Inflammatory macrophage treated with lipopolysaccharide for 1 hour (primary cell): Measurements from ENCODE around the gene ACTG2.
"Not testable (repeated sequence)": the region's sequence is repeated elsewhere in the genome, so short reads cannot be mapped to it uniquely, and the experiment has no call there.

Experiments
- DNase-seq, 2 donors: peaks; one replicate each; pipeline ENCODE4 v3.0.0-alpha.2; 2020 to 2022

ACTG2 gene

DNA sequence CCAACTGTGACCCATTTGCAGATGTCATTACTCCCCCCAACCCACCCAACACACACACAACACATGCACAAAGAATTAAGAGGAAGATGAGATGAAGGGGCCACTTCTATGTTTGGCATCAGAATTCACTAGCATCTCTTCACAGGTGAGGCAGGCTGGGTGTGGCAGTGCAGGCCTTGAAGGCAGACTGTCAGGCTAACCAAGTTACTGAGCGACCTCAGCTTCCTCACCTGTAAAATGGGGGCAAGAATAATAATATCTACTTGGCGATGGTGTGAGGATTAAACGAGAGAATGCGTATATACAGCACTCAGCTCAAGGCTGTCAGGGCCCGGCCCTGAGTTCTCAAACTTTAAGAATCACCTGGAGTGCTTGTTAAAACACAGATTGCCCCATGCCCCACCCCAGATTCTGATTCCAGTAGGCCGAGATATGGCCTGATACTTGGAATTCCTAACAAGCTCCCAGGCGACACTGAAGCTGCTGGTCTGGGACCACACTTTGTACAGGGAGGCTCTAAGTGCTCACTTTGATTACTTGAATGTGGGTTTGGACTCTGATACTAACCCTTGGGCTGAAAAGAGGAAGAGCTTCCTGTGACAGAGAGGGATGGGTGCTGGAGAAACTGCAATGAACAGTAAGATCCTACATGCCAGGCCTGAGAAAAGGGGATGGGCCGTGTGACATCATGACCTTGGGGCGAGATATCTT, 1.1 kb downstream of the ACTG2 start:
- no peak for DNase-seq

DNA sequence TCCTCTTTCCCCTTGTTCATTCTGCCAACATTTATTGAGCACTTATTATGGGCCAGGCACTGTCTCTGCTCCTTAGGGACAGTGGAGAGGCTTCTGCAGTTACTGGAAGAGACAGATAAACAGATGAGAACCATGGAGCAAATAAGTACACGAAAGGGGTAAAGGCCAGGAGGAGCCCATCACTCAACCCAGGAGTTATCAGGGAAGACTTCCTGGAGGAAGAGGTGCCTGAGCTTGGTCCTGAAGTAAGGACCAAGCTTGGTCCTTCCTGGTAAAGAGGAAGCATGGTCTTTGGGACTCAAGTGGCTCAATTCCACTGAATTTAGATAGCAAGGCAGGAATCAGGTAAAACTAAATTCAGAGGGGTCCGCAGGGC, 1.7 kb downstream of the ACTG2 start:
- no peak for DNase-seq

DNA sequence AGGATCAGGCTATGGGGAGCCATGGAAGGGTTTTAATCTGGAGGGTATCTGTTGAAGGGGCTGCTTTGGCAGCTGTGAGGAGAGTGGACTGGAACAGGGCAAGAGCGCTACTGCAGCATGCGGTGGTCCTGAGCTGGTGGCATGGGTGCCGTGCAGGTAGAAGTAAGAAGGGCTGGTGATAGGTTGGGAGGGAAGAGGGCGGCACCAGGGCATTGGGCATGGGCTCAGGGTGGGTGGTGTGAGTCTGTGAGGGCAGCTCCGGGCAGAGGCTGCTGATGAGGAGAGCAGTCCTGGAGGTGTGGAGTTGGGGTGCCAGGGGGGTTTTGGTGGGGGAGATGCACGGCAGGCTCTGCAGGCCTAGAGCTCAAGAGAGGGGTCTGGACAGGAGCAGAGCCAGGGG, 2.1 kb downstream of the ACTG2 start:
- DNase-seq, result no peak

DNA sequence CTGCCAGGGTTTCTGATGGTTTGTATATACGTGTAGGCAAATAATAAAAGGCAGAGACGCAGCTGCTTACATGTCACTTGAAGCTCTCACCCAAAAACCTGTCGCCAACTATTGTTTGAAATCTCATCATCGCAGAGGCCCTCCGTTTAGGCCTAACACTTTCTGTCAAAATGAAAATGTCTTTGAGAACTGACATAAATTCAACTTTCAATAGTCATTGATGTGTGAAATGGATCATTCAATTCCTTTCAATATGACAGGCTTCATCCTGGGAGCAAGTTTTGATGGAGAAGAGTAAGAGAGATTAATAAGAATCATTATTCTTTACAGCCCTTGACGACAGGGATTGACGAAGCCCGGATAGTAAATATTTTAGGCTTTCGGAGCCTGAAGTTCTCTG, 2.7 kb downstream of the ACTG2 start:
- DNase-seq, result no peak

DNA sequence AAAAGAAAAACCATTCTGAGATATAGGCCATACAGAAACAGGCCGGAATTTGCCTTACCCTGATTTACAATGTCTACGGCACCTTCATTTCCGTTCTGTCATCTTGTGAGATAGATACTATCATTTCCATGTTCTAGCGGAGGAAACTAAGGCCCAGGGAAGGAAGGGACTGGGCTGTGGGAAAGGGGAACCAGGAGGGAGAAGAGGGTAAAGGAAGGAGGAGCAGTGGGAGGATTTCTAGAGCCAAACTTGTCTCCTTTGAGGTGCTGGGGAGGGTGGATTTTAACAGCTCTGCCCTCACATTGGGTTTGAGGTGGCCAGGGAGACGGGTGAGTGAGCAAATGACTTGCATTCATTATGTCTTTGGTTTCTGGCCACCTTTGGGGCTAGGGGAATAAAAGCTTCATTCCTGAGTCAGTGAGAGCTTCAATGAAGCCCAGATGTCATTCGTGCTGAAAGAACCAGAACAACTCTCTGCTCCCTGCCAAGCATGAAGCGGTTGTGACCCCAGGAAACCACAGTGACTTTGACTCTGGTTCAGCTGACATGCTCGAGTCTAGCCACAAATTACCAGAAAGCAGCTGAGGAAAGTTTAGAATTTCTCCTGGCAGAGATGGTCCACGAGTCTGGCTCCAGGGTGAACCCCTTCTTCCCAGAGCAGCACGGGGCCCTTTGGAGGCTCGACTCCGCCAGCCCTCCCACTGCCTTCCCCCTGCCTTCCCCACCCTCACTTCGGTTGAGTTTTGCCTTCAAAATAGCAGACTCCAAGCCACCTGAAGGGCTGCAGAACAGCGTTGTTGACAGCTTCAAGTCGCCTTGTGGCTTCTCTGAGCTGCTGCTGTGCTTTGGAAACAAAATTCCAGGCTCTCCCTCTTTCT, 3.8 kb downstream of the ACTG2 start:
- no peak for DNase-seq

DNA sequence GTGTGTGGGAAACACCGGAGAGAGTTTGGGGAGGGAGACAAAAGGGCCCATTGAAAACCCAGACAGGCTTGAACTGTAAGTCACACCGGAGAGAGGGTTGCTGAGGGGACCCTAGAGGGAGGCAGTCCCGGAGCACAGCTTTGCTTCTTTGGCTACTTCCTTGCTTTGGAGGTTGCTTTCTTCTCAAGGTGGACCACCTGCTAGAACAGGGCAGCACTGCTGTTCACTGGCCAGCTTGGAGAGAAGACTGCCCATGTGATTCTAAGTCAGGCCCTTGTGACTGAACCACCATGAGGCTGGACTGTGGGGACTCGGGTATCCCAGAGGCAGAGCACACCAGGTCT, 4.4 kb downstream of the ACTG2 start:
- DNase-seq, result no peak

DNA sequence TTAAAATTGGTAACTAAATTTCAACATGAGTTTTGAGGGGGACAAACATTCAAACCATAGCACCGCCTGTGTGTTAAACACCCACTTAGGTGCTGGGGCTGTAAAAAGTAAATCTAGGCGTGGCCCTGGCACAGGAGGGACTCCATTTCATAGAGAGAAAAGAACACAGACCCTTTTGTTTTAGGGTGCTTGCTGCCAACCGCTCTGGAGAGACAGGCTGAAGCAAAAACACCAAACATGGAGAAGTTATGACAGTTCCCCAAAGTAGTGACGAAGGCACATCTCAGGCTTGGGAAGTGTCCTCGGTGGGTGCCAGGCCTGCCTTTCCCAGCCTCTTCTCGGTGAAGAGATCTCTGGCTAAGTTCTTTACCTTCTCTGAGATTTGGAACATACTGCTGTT, 5.1 kb downstream of the ACTG2 start:
- DNase-seq, result no peak

DNA sequence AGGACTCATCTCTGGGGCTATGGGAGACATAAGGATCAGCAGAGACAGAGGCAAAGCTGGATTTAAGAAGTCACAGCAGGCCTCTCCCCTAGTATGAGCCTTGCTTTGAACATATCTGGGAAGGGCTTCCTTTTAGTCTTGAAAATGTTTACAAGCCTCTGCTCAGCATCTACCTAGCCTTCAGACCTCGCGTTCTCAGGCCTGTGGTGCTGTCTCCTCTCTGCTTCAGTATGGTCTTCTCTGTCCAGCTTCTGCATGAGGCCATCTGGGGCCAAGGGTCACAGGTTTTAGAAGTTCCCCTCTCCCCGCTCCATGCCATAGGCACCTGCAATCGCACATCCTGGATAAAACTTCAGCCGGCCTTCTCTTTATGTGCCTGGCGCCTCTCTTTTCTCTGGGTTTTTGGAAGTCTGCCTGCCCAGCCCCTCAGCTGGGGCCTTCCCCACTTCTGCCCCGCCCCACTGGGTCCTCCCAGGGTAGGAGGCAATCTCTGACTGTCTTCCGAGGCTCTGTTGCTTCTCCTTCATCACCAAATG, 7.1 kb downstream of the ACTG2 start:
- no peak for DNase-seq

DNA sequence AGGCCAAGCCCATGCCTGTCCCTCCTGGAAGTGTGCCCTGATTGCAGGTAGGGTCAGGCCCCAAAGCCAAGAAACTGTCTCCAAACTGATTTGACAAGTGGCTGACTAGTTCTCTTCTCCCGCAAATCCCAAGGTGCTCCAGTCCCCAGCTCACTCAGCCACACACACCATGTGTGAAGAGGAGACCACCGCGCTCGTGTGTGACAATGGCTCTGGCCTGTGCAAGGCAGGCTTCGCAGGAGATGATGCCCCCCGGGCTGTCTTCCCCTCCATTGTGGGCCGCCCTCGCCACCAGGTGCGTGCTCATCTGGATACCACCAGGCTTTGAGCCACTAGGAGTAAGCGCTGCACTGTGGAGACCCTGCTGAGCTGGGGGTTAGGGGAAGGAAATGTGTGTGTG, 8.3 kb downstream of the ACTG2 start:
- DNase-seq, result no peak

DNA sequence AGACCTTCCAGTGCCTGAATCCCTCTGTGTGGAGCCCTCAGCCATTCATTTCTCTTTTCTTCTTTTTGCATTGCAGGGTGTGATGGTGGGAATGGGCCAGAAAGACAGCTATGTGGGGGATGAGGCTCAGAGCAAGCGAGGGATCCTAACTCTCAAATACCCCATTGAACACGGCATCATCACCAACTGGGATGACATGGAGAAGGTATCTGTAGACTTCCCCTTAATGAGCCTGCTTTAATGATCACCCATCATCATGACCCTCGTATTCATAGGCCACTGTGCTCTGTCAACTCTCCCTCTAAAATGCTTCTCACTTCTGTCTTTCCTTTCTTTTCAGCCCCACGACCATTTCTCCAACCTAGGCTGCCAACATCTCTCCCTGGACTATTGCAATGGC, 9.5 kb downstream of the ACTG2 start:
- DNase-seq, result no peak

DNA sequence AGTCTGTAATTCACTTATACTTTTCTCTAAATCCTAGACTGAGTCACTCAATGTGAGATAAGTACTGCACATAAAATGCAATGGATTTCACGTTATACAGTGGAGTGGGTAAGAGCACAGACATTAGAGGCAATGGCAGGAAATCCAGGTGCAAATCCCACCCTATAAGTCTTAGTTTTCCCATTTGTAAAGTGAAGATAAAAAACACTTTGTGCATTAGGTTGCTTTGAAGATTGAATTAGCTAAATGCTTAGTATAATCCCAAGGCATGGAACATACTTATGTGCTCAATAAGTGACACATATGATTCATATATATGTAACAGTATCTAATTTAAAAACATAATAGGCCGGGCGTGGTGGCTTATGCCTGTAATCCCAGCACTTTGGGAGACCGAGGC, 10.5 kb downstream of the ACTG2 start:
- DNase-seq, result no peak

DNA sequence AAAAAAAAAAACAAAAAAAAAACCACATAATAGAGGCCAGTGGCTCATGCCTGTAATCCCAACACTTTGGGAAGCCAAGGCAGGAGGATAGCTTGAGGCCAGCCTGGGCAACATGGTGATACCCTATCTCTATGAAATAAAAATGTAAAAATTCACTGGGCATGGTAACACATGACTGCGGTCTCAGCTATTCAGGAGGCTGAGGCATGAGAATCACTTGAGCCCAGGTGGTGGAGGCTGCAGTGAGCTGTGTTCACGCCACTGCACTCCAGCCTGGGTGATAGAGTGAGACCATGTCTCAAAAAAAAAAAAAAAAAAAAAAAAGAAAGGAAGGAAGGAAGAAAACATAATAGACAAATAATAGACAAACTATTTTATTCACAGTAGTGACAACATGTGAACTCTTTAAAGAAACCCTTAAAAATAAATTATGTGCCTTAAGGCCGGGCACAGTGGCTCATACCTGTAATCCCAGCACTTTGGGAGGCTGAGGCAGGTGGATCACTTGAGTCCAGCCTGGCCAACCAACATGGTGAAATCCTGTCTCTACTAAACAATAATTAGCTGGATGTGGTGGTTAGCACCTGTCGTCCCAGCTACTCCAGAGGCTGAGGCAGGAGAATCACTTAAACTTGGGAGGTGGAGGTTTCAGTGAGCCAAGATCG, 11.3 kb downstream of the ACTG2 start:
- not testable (repeated sequence) for DNase-seq

DNA sequence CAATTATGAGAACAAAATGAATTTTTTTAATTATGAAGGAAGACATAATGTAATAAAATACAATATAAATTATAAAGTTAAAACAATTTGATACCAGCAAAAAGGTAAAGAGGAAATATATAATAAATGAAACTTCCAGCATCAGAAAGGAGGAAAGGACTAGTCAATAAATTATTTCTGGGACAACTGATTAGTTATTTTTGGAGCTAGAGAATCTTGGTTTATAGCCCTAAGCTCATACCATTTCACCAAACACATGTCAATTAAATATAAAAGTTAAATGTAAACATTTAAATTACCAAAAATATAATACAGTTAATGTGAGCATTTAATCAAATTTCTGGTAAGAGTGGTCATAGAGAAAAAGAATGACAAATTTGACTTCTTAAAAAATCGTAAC, 12.1 kb downstream of the ACTG2 start:
- no peak for DNase-seq

DNA sequence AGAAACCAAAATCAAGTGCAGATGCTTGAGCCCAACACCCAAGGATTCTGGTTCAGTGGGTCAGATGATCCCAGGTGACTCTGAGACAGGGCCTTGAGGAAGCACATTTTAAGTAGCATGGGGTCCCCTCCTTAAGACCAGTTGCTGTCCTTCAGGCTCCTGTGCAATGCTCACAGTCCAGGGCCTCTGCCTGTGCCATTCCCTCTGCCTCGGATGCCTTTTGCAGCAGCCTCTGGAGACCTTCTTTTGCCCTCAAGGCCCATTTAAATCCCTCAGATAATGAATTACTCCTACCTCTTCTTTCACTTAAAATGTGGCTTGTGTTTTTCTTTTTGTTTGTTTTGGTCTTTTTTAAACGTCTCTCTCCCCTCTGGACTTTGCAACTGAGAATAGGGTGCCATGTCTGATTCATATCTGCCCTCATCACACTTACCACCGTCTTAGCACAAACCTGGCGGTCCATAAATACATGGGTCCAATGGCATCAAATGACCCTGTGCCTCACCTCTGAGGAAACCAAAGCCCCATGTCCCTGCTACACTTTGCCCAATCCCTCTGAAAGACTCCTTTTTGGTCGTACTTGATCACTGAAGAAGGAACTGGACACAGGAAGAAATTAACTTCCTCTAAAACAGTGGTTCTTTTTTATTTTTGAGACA, 14.2 kb downstream of the ACTG2 start:
- no peak for DNase-seq

DNA sequence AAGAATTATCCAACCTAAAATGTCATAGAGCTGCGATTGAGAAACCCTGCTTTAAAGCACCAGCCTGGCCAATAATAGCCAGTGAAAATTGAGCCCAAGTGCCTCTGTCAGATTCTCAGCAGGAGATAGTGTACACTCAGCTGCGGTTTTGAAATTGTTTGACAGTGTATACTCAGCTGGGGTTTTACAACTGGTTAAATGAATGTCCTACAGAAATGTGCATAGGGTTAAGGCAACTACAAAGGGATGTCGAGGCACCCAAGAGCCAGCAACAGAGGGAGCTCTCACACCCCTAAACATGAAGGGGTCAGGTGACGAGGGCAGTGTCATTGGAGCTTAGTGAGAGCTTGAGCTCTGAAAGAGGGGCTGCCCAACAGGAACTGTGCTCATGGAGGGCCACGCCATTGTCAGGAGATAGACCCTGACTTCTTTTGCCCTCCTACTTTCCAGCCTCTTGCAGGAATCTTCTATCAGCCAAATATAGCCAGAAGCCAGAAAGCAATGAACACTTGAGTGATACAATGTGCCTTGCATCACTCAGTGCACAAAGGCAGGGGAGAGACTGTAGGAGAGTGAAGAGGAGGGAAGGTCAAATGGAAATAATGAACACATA, 15.1 kb downstream of the ACTG2 start:
- DNase-seq, result no peak

DNA sequence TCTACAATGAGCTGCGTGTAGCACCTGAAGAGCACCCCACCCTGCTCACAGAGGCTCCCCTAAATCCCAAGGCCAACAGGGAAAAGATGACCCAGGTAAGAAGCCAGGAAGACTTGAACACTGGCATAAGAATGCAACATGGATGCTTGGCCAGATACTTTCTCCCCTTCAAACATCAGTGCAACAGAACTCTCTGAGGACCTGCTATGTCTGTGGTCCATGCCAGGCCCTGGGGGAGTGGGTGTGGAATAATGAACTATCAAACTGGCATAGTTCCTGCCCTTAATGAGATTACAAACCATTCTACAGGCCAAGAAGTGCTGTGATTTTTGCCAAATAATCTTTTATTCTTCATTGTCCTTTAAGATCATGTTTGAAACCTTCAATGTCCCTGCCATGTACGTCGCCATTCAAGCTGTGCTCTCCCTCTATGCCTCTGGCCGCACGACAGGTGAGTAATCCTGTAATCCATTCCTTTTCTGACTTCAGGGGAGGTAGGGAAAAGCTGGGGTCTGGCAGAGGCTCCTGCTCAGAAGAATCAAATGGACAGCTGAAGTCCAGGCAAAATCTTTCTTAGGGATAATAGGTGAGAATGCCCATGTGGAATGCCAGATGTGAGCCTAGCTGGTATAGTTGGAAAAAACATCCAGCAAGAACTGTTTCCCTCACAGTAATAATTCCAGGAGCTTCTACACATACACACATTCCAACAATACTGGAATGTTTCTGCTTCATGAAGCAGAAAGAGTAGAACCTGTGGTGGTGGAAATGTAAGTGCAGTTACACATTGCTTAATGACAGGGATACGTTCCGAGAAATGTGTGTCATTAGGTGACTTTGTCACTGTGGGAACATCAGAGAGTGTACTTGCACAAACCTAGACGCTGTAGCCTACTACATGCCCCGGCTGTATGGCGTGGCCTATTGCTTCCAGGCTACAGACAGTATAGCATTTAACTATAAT, 16.2 kb downstream of the ACTG2 start:
- DNase-seq, result no peak

DNA sequence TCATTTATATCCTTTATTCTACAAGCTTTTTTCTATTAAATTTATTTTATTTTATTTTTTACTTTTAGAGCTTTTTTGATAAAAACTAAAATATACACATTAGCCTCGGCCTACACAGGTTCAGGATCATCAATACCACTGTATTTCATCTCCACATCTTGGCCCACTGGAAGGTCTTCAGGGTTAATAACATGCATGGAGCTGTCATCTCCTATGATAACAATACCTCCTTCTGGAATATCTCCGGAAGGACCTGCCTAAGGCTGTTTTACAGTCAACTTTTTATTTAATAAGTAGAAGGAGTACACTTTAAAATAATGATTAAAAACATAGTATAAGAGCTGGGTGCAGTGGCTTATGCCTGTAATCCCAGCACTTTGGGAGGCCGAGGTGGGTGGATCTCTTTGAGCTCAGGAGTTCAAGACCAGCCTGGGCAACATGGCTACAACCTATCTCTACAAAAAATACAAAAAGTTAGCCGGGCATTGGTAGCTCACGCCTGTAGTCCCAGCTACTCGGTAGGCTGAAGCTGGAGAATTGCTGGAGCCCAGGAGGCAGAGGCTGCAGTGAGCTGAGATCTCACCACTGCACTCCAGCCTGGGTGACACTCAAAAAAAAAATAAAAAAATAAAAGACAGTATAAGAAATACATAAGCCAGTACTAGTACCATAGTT, 18.2 kb downstream of the ACTG2 start:
- DNase-seq, result no peak

DNA sequence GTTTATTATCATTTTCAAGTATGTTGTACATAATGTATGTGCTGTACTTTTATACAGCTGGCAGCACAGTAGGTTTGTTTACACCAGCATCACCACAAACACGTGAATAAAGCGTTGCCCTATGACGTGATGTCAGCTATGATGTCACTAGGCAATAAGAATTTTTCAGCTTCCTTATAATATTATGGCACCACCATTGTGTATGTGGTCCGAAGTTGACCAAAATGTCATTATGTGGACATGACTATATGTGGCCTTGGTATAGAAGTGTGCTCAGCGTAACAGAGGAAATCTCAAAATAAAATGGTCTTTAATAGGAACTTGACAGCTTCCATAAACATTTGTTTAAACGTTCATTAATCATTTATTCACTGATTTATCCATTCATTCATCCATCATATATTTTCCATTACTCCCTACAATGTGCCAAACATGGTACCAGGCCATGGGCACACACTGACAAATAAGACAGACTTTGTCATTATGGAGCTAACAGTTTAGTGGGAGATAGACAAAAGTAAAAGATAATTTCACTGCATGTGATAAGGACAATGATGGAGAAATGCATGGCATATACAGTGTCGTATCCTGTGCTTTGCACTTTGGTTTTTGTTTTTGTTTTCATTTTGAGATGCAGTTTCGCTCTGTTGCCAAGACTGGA, 18.9 kb downstream of the ACTG2 start:
- DNase-seq, result no peak

DNA sequence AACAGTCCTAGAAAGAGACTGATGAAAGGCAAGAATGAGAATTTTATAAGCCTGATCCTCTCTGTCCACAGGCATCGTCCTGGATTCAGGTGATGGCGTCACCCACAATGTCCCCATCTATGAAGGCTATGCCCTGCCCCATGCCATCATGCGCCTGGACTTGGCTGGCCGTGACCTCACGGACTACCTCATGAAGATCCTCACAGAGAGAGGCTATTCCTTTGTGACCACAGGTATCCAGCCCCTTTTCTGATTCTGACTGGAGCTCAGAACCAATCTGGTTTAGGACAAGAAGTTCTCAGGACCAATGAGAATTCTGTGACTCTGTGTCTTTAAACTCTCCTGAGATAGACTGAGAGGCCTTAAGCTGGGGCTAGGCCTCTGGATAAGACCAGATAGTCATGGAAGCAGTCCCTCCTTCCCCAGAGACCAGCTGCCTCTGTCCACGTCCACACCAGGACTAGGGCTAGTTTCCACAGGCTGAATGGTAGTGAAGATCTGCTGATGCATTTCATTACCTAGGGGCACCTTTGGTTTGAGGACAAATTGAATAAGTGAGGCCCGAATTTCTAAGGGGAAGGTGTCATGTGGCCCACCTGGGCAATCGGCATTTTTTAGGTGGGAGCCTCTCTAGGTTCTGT, 20.7 kb downstream of the ACTG2 start:
- DNase-seq, result no peak

DNA sequence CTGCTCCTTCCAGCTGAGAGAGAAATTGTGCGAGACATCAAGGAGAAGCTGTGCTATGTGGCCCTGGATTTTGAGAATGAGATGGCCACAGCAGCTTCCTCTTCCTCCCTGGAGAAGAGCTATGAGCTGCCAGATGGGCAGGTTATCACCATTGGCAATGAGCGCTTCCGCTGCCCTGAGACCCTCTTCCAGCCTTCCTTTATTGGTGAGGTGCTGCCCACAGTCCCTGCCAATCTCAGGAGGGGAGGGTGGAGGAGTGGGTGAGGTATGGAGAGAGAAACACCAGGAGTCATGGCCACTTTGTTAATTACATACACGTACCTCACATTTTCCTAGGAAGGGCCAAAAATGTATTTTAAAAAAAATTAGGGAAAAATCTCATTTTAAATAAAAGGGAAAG, 21.9 kb downstream of the ACTG2 start:
- no peak for DNase-seq
